Measurements from ENCODE around the gene CBLC.

Gene CBLC

GRCh38 chr19:44746946-44747738 lies 30.5 kb upstream of the CBLC start:
- DNase-seq (ENCODE audit: low read depth): peak; percentile 94

- DNase-seq (ENCODE audit: low read depth): peak; percentile 25
Measured at GRCh38 chr19:44747739-44748425, 29.8 kb upstream of the CBLC start.

GRCh38 chr19:44748426-44749254 lies 29.1 kb upstream of the CBLC start, which contains the start of gene BCL3:
Gene BCL3, plus strand, starts transcription at chr19:44748708. Its CDS starts 83 bp downstream, at chr19:44748791.
- DNase-seq (ENCODE audit: low read depth): peak; percentile 56

- no peak for DNase-seq (ENCODE audit: low read depth)
Measured at GRCh38 chr19:44749292-44749691, 28.4 kb upstream of the CBLC start.

GRCh38 chr19:44749994-44750393 lies 27.7 kb upstream of the CBLC start:
- no peak for DNase-seq (ENCODE audit: low read depth)

GRCh38 chr19:44752123-44752815 lies 25.4 kb upstream of the CBLC start:
- no peak for DNase-seq (ENCODE audit: low read depth)

GRCh38 chr19:44752816-44753625 lies 24.7 kb upstream of the CBLC start:
- peak; percentile 86 for DNase-seq (ENCODE audit: low read depth)

- DNase-seq (ENCODE audit: low read depth): no peak
Measured at GRCh38 chr19:44753626-44753931, 24.1 kb upstream of the CBLC start.

GRCh38 chr19:44753932-44754749 lies 23.5 kb upstream of the CBLC start:
- peak; percentile 56 for DNase-seq (ENCODE audit: low read depth)

GRCh38 chr19:44754750-44755080 lies 23.0 kb upstream of the CBLC start:
- DNase-seq (ENCODE audit: low read depth): no peak

- no peak for DNase-seq (ENCODE audit: low read depth)
Measured at GRCh38 chr19:44755219-44755618, 22.5 kb upstream of the CBLC start.

GRCh38 chr19:44756089-44756562 lies 21.6 kb upstream of the CBLC start:
- DNase-seq (ENCODE audit: low read depth): no peak

GRCh38 chr19:44757057-44757734 lies 20.5 kb upstream of the CBLC start:
- DNase-seq (ENCODE audit: low read depth): no peak

- no peak for DNase-seq (ENCODE audit: low read depth)
Measured at GRCh38 chr19:44757735-44758505, 19.8 kb upstream of the CBLC start.

- no peak for DNase-seq (ENCODE audit: low read depth)
Measured at GRCh38 chr19:44758596-44758995, 19.1 kb upstream of the CBLC start.

- no peak for DNase-seq (ENCODE audit: low read depth)
Measured at GRCh38 chr19:44759083-44759804, 18.4 kb upstream of the CBLC start.

- no peak for DNase-seq (ENCODE audit: low read depth)
Measured at GRCh38 chr19:44762038-44762437, 15.7 kb upstream of the CBLC start.
